GM19240 (cell line): Measurements from ENCODE around the gene COQ8B.
A peak's percentile ranks its signal among the peaks of the same experiment; 100 is the strongest.

Experiments used
- DNase-seq: peaks from one replicate; pipeline ENCODE4 v3.0.0; 2011; ENCODE audit warnings: low spot score; ENCODE audit not compliant: insufficient read length

The COQ8B gene

GRCh38 chr19:40691421-40692211, 25.1 kb downstream of the COQ8B start:
- DNase-seq, result no peak

- DNase-seq, result peak; percentile 84
Observed at GRCh38 chr19:40690693-40691420, 25.8 kb downstream of the COQ8B start.

DNA sequence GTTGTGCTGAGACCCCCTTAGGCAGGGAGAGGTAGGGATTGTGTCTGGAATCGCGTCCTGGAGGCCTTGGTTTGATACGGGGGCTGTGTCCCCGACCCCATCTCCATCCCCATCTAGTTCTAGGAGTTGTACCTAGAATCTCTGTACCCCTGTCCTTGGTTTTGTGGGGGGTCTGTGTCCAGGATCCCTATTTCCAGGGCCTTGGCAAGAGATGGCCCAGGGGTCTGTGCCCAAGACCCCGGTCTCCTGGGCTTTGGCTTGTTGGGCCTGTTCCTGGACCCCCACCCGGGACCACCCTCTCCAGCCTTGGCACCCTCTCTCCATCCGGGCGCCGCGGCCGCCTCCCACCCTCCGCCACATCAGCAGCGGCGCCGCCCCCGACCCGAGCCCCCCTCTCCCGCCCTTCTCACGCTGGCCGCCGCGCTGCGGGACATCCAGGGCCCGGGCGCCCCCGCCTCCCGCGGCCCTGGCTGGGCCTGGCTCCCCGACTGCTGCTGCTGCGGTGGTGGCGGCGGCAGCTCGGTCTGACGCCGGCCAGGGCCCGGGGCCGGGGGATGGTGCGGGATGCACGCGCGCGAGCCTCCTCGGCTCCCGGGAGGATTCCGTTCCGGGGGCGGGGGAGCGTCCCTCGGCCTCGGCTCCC, 26.5 kb downstream of the COQ8B start, which contains the start of gene NUMBL:
TSS of gene NUMBL (minus strand) at position 602 of the 643 bp plus-strand sequence. CDS start at position 434, 168 bp downstream.
- no peak for DNase-seq

DNA sequence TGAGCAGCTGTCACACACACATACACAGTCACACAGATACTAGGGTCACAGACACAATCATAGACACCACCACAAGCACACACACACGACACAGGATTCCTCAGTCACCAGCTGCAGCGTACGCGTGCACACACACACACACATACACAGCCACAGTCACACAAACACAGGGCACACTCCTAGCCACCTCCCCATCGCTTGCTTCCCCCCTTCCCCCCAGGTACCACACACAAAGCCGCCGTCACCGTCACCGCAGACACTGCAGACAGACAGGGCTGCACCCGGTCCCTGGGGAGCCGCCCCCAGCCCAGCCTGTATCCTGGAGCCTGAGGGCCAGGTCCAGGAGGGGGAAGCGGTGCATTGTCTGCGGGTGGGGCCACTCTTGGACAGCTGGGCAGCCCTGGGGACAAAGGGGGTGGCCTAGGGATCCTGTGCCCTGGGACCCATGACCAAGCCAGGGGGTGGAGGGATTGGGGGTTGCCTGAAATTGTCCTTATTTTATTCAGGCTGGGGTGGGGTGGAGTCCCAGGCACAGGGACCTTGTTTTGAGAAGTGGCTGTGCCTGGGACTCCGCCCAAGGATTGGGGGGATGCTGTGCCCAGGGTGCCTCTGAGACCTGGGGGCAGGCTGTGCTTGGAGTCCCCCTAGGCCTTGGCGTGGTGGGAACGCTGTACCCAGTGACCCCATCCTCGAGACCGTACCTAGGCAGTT, 27.2 kb downstream of the COQ8B start:
- DNase-seq, result no peak

DNA sequence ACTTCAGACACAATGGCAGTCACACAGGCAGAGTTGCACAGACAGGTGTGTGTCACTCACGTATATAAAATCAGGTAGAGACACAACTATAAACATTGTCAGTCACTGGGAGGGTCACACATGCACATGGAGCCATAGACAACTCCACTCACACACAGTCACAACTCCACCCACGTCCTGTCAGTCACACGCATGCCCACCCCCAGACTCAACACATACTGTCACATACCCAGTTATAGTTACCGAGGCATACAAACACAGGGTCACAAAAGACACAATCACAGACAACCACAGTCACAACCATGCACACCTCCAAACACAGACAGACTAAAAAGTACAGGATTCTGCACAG, 27.7 kb downstream of the COQ8B start:
- DNase-seq, result no peak

DNA sequence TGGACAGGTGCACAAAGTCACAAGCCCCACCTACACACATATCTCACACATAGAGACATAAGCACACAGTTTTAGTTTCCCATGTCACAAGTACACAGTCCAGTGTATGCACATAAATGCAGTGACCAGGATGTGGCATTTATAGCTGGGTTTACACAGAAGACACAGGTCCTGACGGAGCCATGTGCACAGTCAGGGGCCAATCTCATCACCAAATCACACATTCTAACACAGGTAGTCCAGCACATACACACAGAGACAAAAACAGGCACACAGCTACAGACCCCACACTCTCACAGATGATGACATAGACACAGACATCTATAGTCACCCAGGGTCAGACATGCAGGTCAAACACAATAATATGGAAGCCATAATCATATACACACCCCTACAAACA, 28.4 kb downstream of the COQ8B start:
- no peak for DNase-seq

GRCh38 chr19:40687525-40688016, 29.1 kb downstream of the COQ8B start:
- no peak for DNase-seq

GRCh38 chr19:40686882-40687524, 29.7 kb downstream of the COQ8B start:
- no peak for DNase-seq

- DNase-seq, result no peak
Observed at GRCh38 chr19:40685563-40685962, 31.1 kb downstream of the COQ8B start.

DNA sequence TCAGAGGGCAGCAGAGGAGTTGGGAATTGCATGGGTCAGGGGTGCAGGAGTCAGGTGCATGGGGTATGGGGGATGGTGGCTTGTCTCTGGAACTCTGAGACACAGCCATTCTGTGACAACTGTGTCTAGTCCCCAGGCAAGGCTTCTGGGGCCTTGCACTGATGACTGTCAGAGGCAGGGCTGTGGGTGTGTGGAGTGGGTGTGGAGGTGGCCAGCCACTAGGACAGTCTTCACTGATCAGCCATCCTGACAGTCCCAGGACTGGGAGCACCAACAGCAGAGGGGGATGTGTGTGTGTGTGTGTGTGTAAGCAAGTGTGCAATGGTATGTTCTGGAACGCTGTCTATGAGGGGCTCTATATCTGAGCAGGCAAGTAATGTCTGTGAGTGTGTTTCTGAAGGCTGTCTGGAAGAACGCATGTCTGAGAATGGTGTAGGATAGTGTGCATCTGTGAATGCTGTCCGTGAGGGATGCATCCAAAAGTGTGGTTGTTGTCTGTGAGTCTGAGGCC, 31.6 kb downstream of the COQ8B start:
- no peak for DNase-seq

GRCh38 chr19:40684280-40684679, 32.4 kb downstream of the COQ8B start:
- DNase-seq, result no peak

DNA sequence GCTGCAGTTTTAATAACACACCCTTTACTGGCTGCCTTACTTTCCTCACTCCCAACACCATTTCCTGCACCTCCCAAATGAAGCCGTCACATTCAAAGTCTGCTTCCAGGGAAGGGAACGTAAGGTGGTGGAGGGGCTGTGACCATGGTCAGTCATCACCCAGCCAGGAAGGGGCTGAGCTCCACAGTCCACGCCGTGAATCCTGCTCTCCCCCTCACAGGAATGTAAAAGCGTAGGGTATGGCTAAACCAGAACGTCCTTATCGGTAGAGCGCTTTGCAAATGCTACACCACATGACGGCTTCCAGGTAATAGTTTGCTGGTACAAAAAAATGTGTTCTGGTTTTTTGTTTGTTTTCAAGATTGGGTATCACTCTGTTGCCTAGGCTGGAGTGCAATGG, 33.2 kb downstream of the COQ8B start:
- no peak for DNase-seq

DNA sequence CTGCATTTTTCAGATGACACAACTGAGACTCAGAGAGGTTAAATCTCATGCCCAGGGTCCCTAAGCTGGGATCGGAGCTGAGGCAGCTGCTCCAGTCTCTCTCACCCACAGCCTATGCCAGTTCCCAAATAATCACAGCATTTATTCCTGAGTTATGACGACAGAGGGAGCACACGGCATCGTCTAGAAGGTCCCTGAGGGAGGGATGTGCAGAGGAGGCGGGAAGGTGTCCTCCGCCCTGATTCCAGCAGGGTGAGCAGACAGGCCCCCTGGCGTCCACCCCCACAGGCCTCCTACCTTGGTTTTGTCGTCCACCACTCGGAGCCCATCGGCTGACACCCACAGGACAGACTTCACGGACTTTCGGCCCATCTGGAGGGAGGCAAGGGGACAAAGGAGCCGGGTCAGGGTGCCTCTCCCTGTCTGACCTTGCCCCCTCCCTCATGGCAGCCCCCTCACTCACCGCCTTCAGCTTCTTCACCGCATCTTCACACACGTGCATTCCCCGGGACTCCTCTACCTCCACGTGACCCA, 34.2 kb downstream of the COQ8B start:
- DNase-seq, result no peak

GRCh38 chr19:40681039-40681438, 35.6 kb downstream of the COQ8B start:
- DNase-seq, result no peak

- no peak for DNase-seq
Observed at GRCh38 chr19:40677156-40677555, 39.5 kb downstream of the COQ8B start.

DNA sequence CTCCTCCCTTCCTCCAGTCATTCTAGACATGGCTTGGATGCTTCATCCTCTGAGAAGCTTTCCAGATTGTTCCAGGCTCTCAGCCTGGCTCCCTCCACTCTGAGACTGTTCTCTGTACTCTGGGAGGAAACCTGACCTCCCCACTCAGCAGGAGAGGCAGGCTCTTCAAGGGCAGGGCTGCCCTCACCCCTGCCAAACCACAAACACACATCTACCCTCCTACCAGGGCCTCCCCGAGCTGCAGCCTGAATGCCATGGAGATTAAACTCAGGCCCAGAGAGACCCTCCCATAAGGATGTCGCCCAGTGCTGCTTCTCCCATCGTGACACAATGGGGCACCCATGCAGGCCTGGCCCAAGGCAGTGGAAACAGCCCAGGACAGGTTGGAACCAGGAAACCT, 42.4 kb downstream of the COQ8B start:
- no peak for DNase-seq

GRCh38 chr19:40673397-40673796, 43.3 kb downstream of the COQ8B start:
- DNase-seq, result no peak

- no peak for DNase-seq
Observed at GRCh38 chr19:40672573-40673299, 44.0 kb downstream of the COQ8B start.

DNA sequence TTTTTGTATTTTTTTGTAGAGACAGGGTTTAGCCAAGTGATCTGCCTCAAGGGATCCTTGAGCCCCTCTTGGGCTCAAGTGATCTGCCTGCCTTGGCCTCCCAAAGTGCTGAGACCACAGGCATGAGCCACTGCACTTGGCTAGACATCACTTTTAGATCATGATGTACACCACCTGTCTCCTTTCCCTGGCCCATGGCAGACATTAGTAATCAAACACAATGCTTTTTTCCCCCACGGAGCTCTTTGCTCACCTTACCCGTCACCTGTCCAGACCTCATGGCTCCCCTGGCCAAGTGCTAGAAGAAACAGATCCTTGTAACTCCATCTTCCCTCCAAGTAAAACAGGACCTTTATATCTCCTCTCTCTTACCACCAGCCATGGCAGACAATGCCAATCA, 44.6 kb downstream of the COQ8B start:
- no peak for DNase-seq

GRCh38 chr19:40671404-40671803, 45.3 kb downstream of the COQ8B start:
- no peak for DNase-seq
